Panc1 (cell line): Measurements from ENCODE around the gene DCTD.

ENCODE experiments used
- CTCF ChIP-seq: fragments of 450-650 bp; IDR thresholded peaks from 2 replicates; pipeline ENCODE4 v1.5.1; 2017; ENCODE audit warnings: mild to moderate bottlenecking
- POLR2AphosphoS5 ChIP-seq: IDR thresholded peaks from 2 replicates; pipeline ENCODE4 v1.6.1; 2012; ENCODE audit warnings: mild to moderate bottlenecking, low read depth, low read length, moderate library complexity
- SIN3A ChIP-seq: IDR thresholded peaks from 2 replicates; pipeline ENCODE4 v1.6.1; 2012; ENCODE audit warnings: low read depth, mild to moderate bottlenecking, low read length, moderate library complexity, borderline replicate concordance; ENCODE audit not compliant: insufficient read depth
- TCF7L2 ChIP-seq: IDR thresholded peaks from 2 replicates; pipeline ENCODE4 v1.6.1; 2011; ENCODE audit warnings: mild to moderate bottlenecking, low read depth, low read length, inconsistent platforms
- TF ChIP-seq, protein P1 (sequence below), 2 experiments: IDR thresholded peaks; 2 replicates each; pipeline ENCODE4 v1.6.1; 2011 to 2012; ENCODE audit warnings: low read depth in 2 of 2, control low read depth in 1 of 2, low read length in 1 of 2, mild to moderate bottlenecking in 1 of 2, moderate library complexity in 1 of 2; ENCODE audit not compliant: insufficient read depth in 1 of 2

- TF ChIP-seq CTCF (no peak), SIN3A (no peak), POLR2AphosphoS5 (no peak), TCF7L2 (no peak)
- TF ChIP-seq, protein P1, sequence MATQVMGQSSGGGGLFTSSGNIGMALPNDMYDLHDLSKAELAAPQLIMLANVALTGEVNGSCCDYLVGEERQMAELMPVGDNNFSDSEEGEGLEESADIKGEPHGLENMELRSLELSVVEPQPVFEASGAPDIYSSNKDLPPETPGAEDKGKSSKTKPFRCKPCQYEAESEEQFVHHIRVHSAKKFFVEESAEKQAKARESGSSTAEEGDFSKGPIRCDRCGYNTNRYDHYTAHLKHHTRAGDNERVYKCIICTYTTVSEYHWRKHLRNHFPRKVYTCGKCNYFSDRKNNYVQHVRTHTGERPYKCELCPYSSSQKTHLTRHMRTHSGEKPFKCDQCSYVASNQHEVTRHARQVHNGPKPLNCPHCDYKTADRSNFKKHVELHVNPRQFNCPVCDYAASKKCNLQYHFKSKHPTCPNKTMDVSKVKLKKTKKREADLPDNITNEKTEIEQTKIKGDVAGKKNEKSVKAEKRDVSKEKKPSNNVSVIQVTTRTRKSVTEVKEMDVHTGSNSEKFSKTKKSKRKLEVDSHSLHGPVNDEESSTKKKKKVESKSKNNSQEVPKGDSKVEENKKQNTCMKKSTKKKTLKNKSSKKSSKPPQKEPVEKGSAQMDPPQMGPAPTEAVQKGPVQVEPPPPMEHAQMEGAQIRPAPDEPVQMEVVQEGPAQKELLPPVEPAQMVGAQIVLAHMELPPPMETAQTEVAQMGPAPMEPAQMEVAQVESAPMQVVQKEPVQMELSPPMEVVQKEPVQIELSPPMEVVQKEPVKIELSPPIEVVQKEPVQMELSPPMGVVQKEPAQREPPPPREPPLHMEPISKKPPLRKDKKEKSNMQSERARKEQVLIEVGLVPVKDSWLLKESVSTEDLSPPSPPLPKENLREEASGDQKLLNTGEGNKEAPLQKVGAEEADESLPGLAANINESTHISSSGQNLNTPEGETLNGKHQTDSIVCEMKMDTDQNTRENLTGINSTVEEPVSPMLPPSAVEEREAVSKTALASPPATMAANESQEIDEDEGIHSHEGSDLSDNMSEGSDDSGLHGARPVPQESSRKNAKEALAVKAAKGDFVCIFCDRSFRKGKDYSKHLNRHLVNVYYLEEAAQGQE (IDR thresholded peaks at IDR 0.05; ENCODE audit: insufficient read depth in 1 of 2, low read depth in 2 of 2, low read length in 1 of 2): no peak
Observed at GRCh38 chr4:182930889-182931288, 13.7 kb upstream of the DCTD start.
